Neural progenitor cell (in vitro differentiated cells): ENCODE data around the gene PCDHA7. TPM values are rescaled to one million over a fixed set of nuclear protein-coding genes. Genes with fewer than 3 reads are reported as not detected.
"Not testable (repeated sequence)": the region's sequence is repeated elsewhere in the genome, so short reads cannot be mapped to it uniquely, and the experiment has no call there.

Source experiments
- DNase-seq: peaks from one replicate; pipeline ENCODE4 v3.0.0-alpha.2; 2016; ENCODE audit warnings: low spot score
- H2AFZ ChIP-seq: fragments of 200-600 bp; sonication (generic); replicated peaks from 2 replicates; pipeline ENCODE4 v1.6.1; 2016; ENCODE audit warnings: antibody characterized with exemption
- H3F3A ChIP-seq: fragments of 200-600 bp; sonication (generic); 2 replicates; pipeline ENCODE4 v1.6.1; 2016; ENCODE audit warnings: antibody characterized with exemption, low read depth
- H3K27ac ChIP-seq: fragments of 200-600 bp; sonication (generic); 2 replicates; pipeline ENCODE4 v1.5.1; 2016; ENCODE audit warnings: mild to moderate bottlenecking
- H3K27me3 ChIP-seq: fragments of 200-600 bp; sonication (generic); 2 replicates; pipeline ENCODE4 v1.6.1; 2016; ENCODE audit warnings: mild to moderate bottlenecking, moderate library complexity
- H3K36me3 ChIP-seq: fragments of 200-600 bp; sonication (generic); 2 replicates; pipeline ENCODE4 v1.5.1; 2016
- H3K4me1 ChIP-seq: fragments of 200-600 bp; sonication (generic); 2 replicates; pipeline ENCODE4 v1.6.1; 2016; ENCODE audit warnings: mixed run types
- H3K4me2 ChIP-seq: fragments of 200-600 bp; sonication (generic); 2 replicates; pipeline ENCODE4 v1.6.1; 2016
- H3K4me3 ChIP-seq: fragments of 200-600 bp; sonication (generic); 2 replicates; pipeline ENCODE4 v1.5.1; 2016
- H3K79me2 ChIP-seq: fragments of 200-600 bp; sonication (generic); 2 replicates; pipeline ENCODE4 v1.6.1; 2016; ENCODE audit warnings: low read depth
- H3K9ac ChIP-seq: fragments of 200-600 bp; sonication (generic); 2 replicates; pipeline ENCODE4 v1.6.1; 2016
- H3K9me3 ChIP-seq: fragments of 200-600 bp; sonication (generic); 2 replicates; pipeline ENCODE4 v1.5.1; 2016; ENCODE audit warnings: low read depth
- H4K20me1 ChIP-seq: fragments of 200-600 bp; sonication (generic); 2 replicates; pipeline ENCODE4 v1.6.1; 2016; ENCODE audit warnings: low read depth
- H3K27ac Mint-ChIP-seq: 3 replicates; pipeline ENCODE4 v1.8.0; 2021; ENCODE audit warnings: mixed read lengths
- H3K27me3 Mint-ChIP-seq: 2 replicates; pipeline ENCODE4 v1.8.0; 2022; ENCODE audit warnings: low read depth, mild to moderate bottlenecking, inconsistent platforms, moderate library complexity, mixed read lengths; ENCODE audit not compliant: insufficient read depth
- H3K36me3 Mint-ChIP-seq: 3 replicates; pipeline ENCODE4 v1.8.0; 2021; ENCODE audit warnings: mixed read lengths
- H3K4me1 Mint-ChIP-seq: 3 replicates; pipeline ENCODE4 v1.8.0; 2021; ENCODE audit warnings: mixed read lengths
- H3K4me3 Mint-ChIP-seq: 3 replicates; pipeline ENCODE4 v1.8.0; 2021; ENCODE audit warnings: mild to moderate bottlenecking, moderate library complexity, mixed read lengths
- H3K9me3 Mint-ChIP-seq: 3 replicates; pipeline ENCODE4 v1.8.0; 2020; ENCODE audit warnings: mixed read lengths
- EZH2phosphoT487 ChIP-seq: fragments of 200-600 bp; sonication (generic); IDR thresholded peaks from 2 replicates; pipeline ENCODE4 v1.6.1; 2017; ENCODE audit warnings: antibody characterized with exemption
- total RNA-seq: library from RNA; depleted of rRNA; stranded (reverse); fragments of >200 nt; gene quantifications from 2 replicates; pipeline ENCODE4 v1.2.3, GENCODE V29; 2015; ENCODE audit warnings: low replicate concordance
- TF ChIP-seq, protein P1 (sequence below): fragments of 200-600 bp; sonication (generic); IDR thresholded peaks from 2 replicates; pipeline ENCODE4 v1.5.1; 2017; ENCODE audit warnings: antibody characterized with exemption, mild to moderate bottlenecking

PCDHA7 gene
- total RNA-seq, 1 donor from 2014 or later = 0.36 TPM

DNA sequence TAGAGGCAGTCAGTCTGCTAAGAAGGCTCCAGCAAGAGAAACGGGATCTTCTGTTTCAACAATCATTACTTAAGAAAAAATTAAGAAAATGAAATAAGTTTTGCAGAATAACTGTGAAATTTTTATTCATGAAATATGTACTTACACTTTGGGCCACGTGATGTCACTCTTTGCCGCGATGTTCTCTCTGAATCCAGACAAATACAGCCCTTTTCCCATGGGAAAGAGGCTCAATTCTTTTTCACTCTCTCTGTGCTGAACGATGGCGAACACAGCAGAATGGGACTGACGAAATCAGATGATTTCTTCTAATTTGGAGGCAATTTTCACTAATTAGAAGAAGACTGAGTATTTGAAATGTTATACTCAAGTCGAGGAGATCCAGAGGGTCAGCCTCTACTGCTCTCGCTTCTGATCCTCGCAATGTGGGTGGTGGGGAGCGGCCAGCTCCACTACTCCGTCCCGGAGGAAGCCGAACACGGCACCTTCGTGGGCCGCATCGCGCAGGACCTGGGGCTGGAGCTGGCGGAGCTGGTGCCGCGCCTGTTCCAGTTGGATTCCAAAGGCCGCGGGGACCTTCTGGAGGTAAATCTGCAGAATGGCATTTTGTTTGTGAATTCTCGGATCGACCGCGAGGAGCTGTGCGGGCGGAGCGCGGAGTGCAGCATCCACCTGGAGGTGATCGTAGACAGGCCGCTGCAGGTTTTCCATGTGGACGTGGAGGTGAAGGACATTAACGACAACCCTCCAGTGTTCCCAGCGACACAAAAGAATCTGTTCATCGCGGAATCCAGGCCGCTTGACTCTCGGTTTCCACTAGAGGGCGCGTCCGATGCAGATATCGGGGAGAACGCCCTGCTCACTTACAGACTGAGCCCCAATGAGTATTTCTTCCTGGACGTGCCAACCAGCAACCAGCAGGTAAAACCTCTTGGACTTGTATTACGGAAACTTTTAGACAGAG lies 14.4 kb downstream of the PCDHA7 start, which contains the start of gene PCDHA9:
Gene PCDHA9 (plus strand): TSS at position 244 of the 964 bp plus-strand sequence. CDS start 114 bp downstream, at position 358.
- H3K36me3 ChIP-seq, H3F3A ChIP-seq, H3K4me1 Mint-ChIP-seq, H3K27ac ChIP-seq, H2AFZ ChIP-seq, H3K27ac Mint-ChIP-seq, H3K27me3 ChIP-seq, H3K27me3 Mint-ChIP-seq, DNase-seq, H3K9ac ChIP-seq, H3K4me1 ChIP-seq, H3K79me2 ChIP-seq, H3K4me2 ChIP-seq, H3K4me3 Mint-ChIP-seq, H4K20me1 ChIP-seq: not testable (repeated sequence)
- H3K9me3 Mint-ChIP-seq = peaks cover 38% of the 10 kb centered on the region
- H3K36me3 Mint-ChIP-seq = peaks cover 18% of the 10 kb centered on the region
- Histone ChIP-seq H3K9me3 (peaks cover 10% of the 10 kb centered on the region), H3K4me3 (peak within 1 kb of the TSS; percentile 23)
- TF ChIP-seq, protein P1, sequence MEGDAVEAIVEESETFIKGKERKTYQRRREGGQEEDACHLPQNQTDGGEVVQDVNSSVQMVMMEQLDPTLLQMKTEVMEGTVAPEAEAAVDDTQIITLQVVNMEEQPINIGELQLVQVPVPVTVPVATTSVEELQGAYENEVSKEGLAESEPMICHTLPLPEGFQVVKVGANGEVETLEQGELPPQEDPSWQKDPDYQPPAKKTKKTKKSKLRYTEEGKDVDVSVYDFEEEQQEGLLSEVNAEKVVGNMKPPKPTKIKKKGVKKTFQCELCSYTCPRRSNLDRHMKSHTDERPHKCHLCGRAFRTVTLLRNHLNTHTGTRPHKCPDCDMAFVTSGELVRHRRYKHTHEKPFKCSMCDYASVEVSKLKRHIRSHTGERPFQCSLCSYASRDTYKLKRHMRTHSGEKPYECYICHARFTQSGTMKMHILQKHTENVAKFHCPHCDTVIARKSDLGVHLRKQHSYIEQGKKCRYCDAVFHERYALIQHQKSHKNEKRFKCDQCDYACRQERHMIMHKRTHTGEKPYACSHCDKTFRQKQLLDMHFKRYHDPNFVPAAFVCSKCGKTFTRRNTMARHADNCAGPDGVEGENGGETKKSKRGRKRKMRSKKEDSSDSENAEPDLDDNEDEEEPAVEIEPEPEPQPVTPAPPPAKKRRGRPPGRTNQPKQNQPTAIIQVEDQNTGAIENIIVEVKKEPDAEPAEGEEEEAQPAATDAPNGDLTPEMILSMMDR = peak; percentile 9

DNA sequence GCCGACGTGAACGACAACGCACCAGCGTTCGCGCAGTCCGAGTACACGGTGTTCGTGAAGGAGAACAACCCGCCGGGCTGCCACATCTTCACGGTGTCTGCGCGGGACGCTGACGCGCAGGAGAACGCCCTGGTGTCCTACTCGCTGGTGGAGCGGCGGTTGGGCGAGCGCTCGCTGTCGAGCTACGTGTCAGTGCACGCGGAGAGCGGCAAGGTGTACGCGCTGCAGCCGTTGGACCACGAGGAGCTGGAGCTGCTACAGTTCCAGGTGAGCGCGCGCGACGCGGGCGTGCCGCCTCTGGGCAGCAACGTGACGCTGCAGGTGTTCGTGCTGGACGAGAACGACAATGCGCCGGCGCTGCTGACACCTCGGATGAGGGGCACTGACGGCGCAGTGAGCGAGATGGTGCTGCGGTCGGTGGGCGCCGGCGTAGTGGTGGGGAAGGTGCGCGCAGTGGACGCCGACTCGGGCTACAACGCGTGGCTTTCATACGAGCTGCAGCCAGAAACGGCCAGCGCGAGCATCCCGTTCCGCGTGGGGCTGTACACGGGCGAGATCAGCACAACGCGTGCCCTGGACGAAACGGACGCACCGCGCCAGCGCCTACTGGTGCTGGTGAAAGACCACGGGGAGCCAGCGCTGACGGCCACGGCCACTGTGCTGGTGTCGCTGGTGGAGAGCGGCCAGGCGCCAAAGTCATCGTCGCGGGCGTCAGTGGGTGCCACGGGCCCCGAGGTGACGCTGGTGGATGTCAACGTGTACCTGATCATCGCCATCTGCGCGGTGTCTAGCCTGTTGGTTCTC lies 16.0 kb downstream of the PCDHA7 start:
- H3K27ac ChIP-seq, H3K4me3 ChIP-seq, H3K4me3 Mint-ChIP-seq, H2AFZ ChIP-seq, H3K27me3 ChIP-seq, H4K20me1 ChIP-seq, DNase-seq, H3K27me3 Mint-ChIP-seq, H3K4me2 ChIP-seq, H3K4me1 ChIP-seq, H3K4me1 Mint-ChIP-seq, H3K9ac ChIP-seq, H3K27ac Mint-ChIP-seq, H3K79me2 ChIP-seq, H3K36me3 ChIP-seq, H3F3A ChIP-seq: not testable (repeated sequence)
- peaks cover 14% of the 10 kb centered on the region for H3K36me3 Mint-ChIP-seq
- H3K9me3 Mint-ChIP-seq = peaks cover 29% of the 10 kb centered on the region
- peaks cover 10% of the 10 kb centered on the region for H3K9me3 ChIP-seq

DNA sequence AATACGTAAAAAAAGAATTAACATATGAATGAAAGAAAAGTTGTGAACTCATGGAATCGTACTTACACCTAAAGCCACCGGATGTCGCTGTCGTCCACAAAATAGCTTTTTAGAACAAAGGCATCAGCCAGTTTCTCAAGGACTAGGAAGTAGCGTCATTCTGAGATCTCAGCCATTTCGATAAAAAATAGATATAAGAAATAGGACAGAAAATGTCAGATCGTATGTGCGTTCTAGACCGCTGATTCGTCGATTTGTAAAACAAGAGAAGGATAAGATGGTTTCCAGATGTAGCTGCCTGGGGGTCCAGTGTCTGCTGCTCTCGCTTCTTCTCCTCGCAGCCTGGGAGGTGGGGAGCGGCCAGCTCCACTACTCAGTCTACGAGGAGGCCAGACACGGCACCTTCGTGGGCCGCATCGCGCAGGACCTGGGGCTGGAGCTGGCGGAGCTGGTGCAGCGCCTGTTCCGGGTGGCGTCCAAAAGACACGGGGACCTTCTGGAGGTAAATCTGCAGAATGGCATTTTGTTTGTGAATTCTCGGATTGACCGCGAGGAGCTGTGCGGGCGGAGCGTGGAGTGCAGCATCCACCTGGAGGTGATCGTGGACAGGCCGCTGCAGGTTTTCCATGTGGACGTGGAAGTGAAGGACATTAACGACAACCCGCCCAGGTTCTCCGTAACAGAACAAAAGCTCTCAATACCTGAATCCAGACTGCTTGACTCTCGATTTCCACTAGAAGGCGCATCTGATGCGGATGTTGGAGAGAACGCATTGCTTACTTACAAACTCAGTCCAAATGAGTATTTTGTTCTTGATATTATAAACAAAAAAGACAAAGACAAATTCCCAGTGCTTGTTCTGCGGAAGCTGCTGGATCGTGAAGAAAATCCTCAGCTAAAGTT lies 22.0 kb downstream of the PCDHA7 start, which contains the start of gene PCDHA10:
Gene PCDHA10 (plus strand): TSS at position 126 of the 903 bp plus-strand sequence. CDS start 152 bp downstream, at position 278.
- H3K27ac Mint-ChIP-seq = no peak within 1 kb of the TSS
- Histone ChIP-seq H3K4me3 (peak within 1 kb of the TSS; percentile 60), H4K20me1 (no peaks in the 10 kb centered on the region), H3K9me3 (peaks cover 5% of the 10 kb centered on the region), H3K36me3 (no peaks in the 10 kb centered on the region), H3K27me3 (no peaks in the 10 kb centered on the region), H3K4me2 (peak within 1 kb of the TSS; percentile 76), H3K9ac (no peak within 1 kb of the TSS), H3K4me1 (no peaks in the 10 kb centered on the region), H3K79me2 (no peaks in the 10 kb centered on the region), H3K27ac (no peak within 1 kb of the TSS), H3F3A (no peaks in the 10 kb centered on the region), H2AFZ (peak within 1 kb of the TSS; percentile 92)
- no peak for TF ChIP-seq EZH2phosphoT487
- TF ChIP-seq, protein P1 = peak; percentile 72
- H3K36me3 Mint-ChIP-seq = peaks cover 24% of the 10 kb centered on the region
- peak within 1 kb of the TSS; percentile 5 for H3K4me3 Mint-ChIP-seq
- no peaks in the 10 kb centered on the region for H3K4me1 Mint-ChIP-seq
- DNase-seq = peak; percentile 76
- H3K27me3 Mint-ChIP-seq = peaks cover 2% of the 10 kb centered on the region
- H3K9me3 Mint-ChIP-seq = peaks cover 33% of the 10 kb centered on the region
